Measurements from ENCODE around the gene MACROD2.

GRCh38 chr20:15380770-15381169, 1385.5 kb downstream of the MACROD2 start:
- no peak for TF ChIP-seq TAF1 (IDR thresholded peaks at IDR 0.05; ENCODE audit: low read depth, low read length)
- no peak for TF ChIP-seq POLR2A (IDR thresholded peaks at IDR 0.05; ENCODE audit: low read depth, low read length)
- no peak for TF ChIP-seq SPI1 (IDR thresholded peaks at IDR 0.05; ENCODE audit: low read depth, low read length)
- no peak for TF ChIP-seq POLR2AphosphoS5 (IDR thresholded peaks at IDR 0.05; ENCODE audit: low read depth, low read length)
- no peak for TF ChIP-seq PAX5 (IDR thresholded peaks at IDR 0.05; ENCODE audit: insufficient read depth, low read length, severe bottlenecking)
- TF ChIP-seq POU2F2 (IDR thresholded peaks at IDR 0.05; ENCODE audit: low read depth, low read length): no peak
